ENCODE data around the gene GASK1B.

The GASK1B gene

GRCh38 chr4:158163941-158164767, 8.7 kb downstream of the GASK1B start:
- no peaks in the 10 kb centered on the region for H3K27me3 ChIP-seq (ENCODE audit: control insufficient read depth in 1 of 2, insufficient read depth in 1 of 2, low read length in 2 of 2)
- peak overlapping the region; percentile 40 for H3K9ac ChIP-seq (ENCODE audit: low read length)
- no peak overlapping the region for H2BK5ac ChIP-seq (ENCODE audit: low read depth, low read length, poor library complexity, severe bottlenecking)
- H3K4me1 ChIP-seq (ENCODE audit: control insufficient read depth, insufficient read depth, low read depth, low read length), result peaks cover 2% of the 10 kb centered on the region
- H3K79me1 ChIP-seq (replicated peaks; ENCODE audit: low read length, poor library complexity, severe bottlenecking), result peaks cover 7% of the 10 kb centered on the region
- H3K23ac ChIP-seq (ENCODE audit: low read length in 2 of 2), result no peak overlapping the region
- H3K9me3 ChIP-seq (ENCODE audit: control insufficient read depth, low read length), result no peaks in the 10 kb centered on the region
- H3K18ac ChIP-seq (ENCODE audit: low read depth in 1 of 2, low read length in 2 of 2), result peak overlapping the region in 1 of 2 experiments; percentile 5
- H3K4me2 ChIP-seq (ENCODE audit: low read length, poor library complexity, severe bottlenecking), result no peak overlapping the region
- 64% methylated on average over 8 of the region's 10 CpGs for WGBS
- peak overlapping the region; percentile 15 for H3K27ac ChIP-seq (ENCODE audit: low read length, poor library complexity, severe bottlenecking)
- H3K36me3 ChIP-seq (ENCODE audit: control insufficient read depth in 1 of 2, insufficient read depth in 2 of 2, low read depth in 1 of 2, low read length in 2 of 2), result peaks cover 0 to 20% of the 10 kb centered on the region in 2 experiments
- peak overlapping the region; percentile 62 for H2AK5ac ChIP-seq (ENCODE audit: low read length, severe bottlenecking)
- DNase-seq, result peak; percentile 28
- H3K14ac ChIP-seq (ENCODE audit: low read length in 2 of 2), result no peak overlapping the region
- no peak overlapping the region for H2BK120ac ChIP-seq (ENCODE audit: low read depth, low read length)
- H2BK15ac ChIP-seq (ENCODE audit: low read depth, poor library complexity, severe bottlenecking), result peak overlapping the region; percentile 36
- H4K91ac ChIP-seq (ENCODE audit: low read length), result no peak overlapping the region
- H2BK12ac ChIP-seq (ENCODE audit: low read length in 2 of 2), result no peak overlapping the region
- no peak overlapping the region for H2AFZ ChIP-seq (ENCODE audit: low read depth, low read length)
- H3K4ac ChIP-seq (ENCODE audit: low read depth in 1 of 2, low read length in 2 of 2), result peak overlapping the region in 1 of 2 experiments; percentile 10
- peak overlapping the region in 1 of 2 experiments; percentile 94 for H3K4me3 ChIP-seq (ENCODE audit: insufficient read depth in 1 of 2, low read depth in 1 of 2, low read length in 2 of 2)
- no peak overlapping the region for H4K8ac ChIP-seq (ENCODE audit: low read length)

GRCh38 chr4:158162631-158163030, 10.2 kb downstream of the GASK1B start:
- Histone ChIP-seq H3K18ac (ENCODE audit: low read depth in 1 of 2, low read length in 2 of 2) (peak overlapping the region in 1 of 2 experiments; percentile 80), H3K4ac (ENCODE audit: low read depth in 1 of 2, low read length in 2 of 2) (peak overlapping the region in 1 of 2 experiments; percentile 29), H3K9me3 (ENCODE audit: control insufficient read depth, low read length) (no peaks in the 10 kb centered on the region), H2AK5ac (ENCODE audit: low read length, severe bottlenecking) (peak overlapping the region; percentile 57), H3K4me1 (ENCODE audit: control insufficient read depth, insufficient read depth, low read depth, low read length) (peaks cover 2% of the 10 kb centered on the region), H3K36me3 (ENCODE audit: control insufficient read depth in 1 of 2, insufficient read depth in 2 of 2, low read depth in 1 of 2, low read length in 2 of 2) (peaks cover 0 to 13% of the 10 kb centered on the region in 2 experiments), H3K4me3 (ENCODE audit: insufficient read depth in 1 of 2, low read depth in 1 of 2, low read length in 2 of 2) (no peak overlapping the region), H2BK120ac (ENCODE audit: low read depth, low read length) (no peak overlapping the region), H2BK12ac (ENCODE audit: low read length in 2 of 2) (peak overlapping the region in 1 of 2 experiments; percentile 87), H3K79me1 (replicated peaks; ENCODE audit: low read length, poor library complexity, severe bottlenecking) (peaks cover 4% of the 10 kb centered on the region), H3K27ac (ENCODE audit: low read length, poor library complexity, severe bottlenecking) (peak overlapping the region; percentile 93), H3K4me2 (ENCODE audit: low read length, poor library complexity, severe bottlenecking) (no peak overlapping the region), H2BK5ac (ENCODE audit: low read depth, low read length, poor library complexity, severe bottlenecking) (no peak overlapping the region), H2BK15ac (ENCODE audit: low read depth, poor library complexity, severe bottlenecking) (no peak overlapping the region), H4K91ac (ENCODE audit: low read length) (no peak overlapping the region), H3K9ac (ENCODE audit: low read length) (peak overlapping the region; percentile 58), H3K23ac (ENCODE audit: low read length in 2 of 2) (peak overlapping the region in 1 of 2 experiments; percentile 9), H3K14ac (ENCODE audit: low read length in 2 of 2) (peak overlapping the region in 1 of 2 experiments; percentile 35), H4K8ac (ENCODE audit: low read length) (no peak overlapping the region), H3K27me3 (ENCODE audit: control insufficient read depth in 1 of 2, insufficient read depth in 1 of 2, low read length in 2 of 2) (no peaks in the 10 kb centered on the region), H2AFZ (ENCODE audit: low read depth, low read length) (no peak overlapping the region)
- peak; percentile 66 for DNase-seq
- 93% methylated on average over 4 of the region's 5 CpGs for WGBS

- WGBS, result 1% methylated on average over 6 of the region's 6 CpGs
- Histone ChIP-seq H3K14ac (ENCODE audit: low read length in 2 of 2) (no peak overlapping the region), H4K8ac (ENCODE audit: low read length) (no peak overlapping the region), H3K4me3 (ENCODE audit: insufficient read depth in 1 of 2, low read depth in 1 of 2, low read length in 2 of 2) (peak overlapping the region in 1 of 2 experiments; percentile 25), H3K18ac (ENCODE audit: low read depth in 1 of 2, low read length in 2 of 2) (peak overlapping the region; percentile 12 to 78), H2BK5ac (ENCODE audit: low read depth, low read length, poor library complexity, severe bottlenecking) (peak overlapping the region; percentile 36), H3K9ac (ENCODE audit: low read length) (peak overlapping the region; percentile 76), H2BK12ac (ENCODE audit: low read length in 2 of 2) (no peak overlapping the region), H3K79me1 (replicated peaks; ENCODE audit: low read length, poor library complexity, severe bottlenecking) (peaks cover 4% of the 10 kb centered on the region), H2BK120ac (ENCODE audit: low read depth, low read length) (no peak overlapping the region), H3K4me1 (ENCODE audit: control insufficient read depth, insufficient read depth, low read depth, low read length) (peaks cover 2% of the 10 kb centered on the region), H2BK15ac (ENCODE audit: low read depth, poor library complexity, severe bottlenecking) (no peak overlapping the region), H3K36me3 (ENCODE audit: control insufficient read depth in 1 of 2, insufficient read depth in 2 of 2, low read depth in 1 of 2, low read length in 2 of 2) (peaks cover 0 to 13% of the 10 kb centered on the region in 2 experiments), H3K4ac (ENCODE audit: low read depth in 1 of 2, low read length in 2 of 2) (peak overlapping the region in 1 of 2 experiments; percentile 11), H3K9me3 (ENCODE audit: control insufficient read depth, low read length) (no peaks in the 10 kb centered on the region), H3K4me2 (ENCODE audit: low read length, poor library complexity, severe bottlenecking) (no peak overlapping the region), H3K27me3 (ENCODE audit: control insufficient read depth in 1 of 2, insufficient read depth in 1 of 2, low read length in 2 of 2) (no peaks in the 10 kb centered on the region), H3K23ac (ENCODE audit: low read length in 2 of 2) (no peak overlapping the region), H4K91ac (ENCODE audit: low read length) (no peak overlapping the region), H2AFZ (ENCODE audit: low read depth, low read length) (no peak overlapping the region), H2AK5ac (ENCODE audit: low read length, severe bottlenecking) (peak overlapping the region; percentile 49), H3K27ac (ENCODE audit: low read length, poor library complexity, severe bottlenecking) (peak overlapping the region; percentile 93)
- peak; percentile 93 for DNase-seq
These were observed 11.1 kb downstream of the GASK1B start for GRCh38 chr4:158161551-158162354.

- Histone ChIP-seq H3K9me3 (ENCODE audit: control insufficient read depth, low read length) (no peaks in the 10 kb centered on the region), H3K23ac (ENCODE audit: low read length in 2 of 2) (no peak overlapping the region), H2BK12ac (ENCODE audit: low read length in 2 of 2) (no peak overlapping the region), H4K91ac (ENCODE audit: low read length) (no peak overlapping the region), H3K14ac (ENCODE audit: low read length in 2 of 2) (no peak overlapping the region), H3K27me3 (ENCODE audit: control insufficient read depth in 1 of 2, insufficient read depth in 1 of 2, low read length in 2 of 2) (no peaks in the 10 kb centered on the region), H3K4me3 (ENCODE audit: insufficient read depth in 1 of 2, low read depth in 1 of 2, low read length in 2 of 2) (no peak overlapping the region), H2BK15ac (ENCODE audit: low read depth, poor library complexity, severe bottlenecking) (no peak overlapping the region), H4K8ac (ENCODE audit: low read length) (no peak overlapping the region), H2AK5ac (ENCODE audit: low read length, severe bottlenecking) (peak overlapping the region; percentile 85), H3K4ac (ENCODE audit: low read depth in 1 of 2, low read length in 2 of 2) (peak overlapping the region in 1 of 2 experiments; percentile 47), H2AFZ (ENCODE audit: low read depth, low read length) (no peak overlapping the region), H3K36me3 (ENCODE audit: control insufficient read depth in 1 of 2, insufficient read depth in 2 of 2, low read depth in 1 of 2, low read length in 2 of 2) (peaks cover 0 to 23% of the 10 kb centered on the region in 2 experiments), H3K9ac (ENCODE audit: low read length) (peak overlapping the region; percentile 65), H2BK120ac (ENCODE audit: low read depth, low read length) (no peak overlapping the region), H3K27ac (ENCODE audit: low read length, poor library complexity, severe bottlenecking) (peak overlapping the region; percentile 91), H2BK5ac (ENCODE audit: low read depth, low read length, poor library complexity, severe bottlenecking) (no peak overlapping the region), H3K4me1 (ENCODE audit: control insufficient read depth, insufficient read depth, low read depth, low read length) (peaks cover 2% of the 10 kb centered on the region), H3K18ac (ENCODE audit: low read depth in 1 of 2, low read length in 2 of 2) (no peak overlapping the region), H3K4me2 (ENCODE audit: low read length, poor library complexity, severe bottlenecking) (no peak overlapping the region), H3K79me1 (replicated peaks; ENCODE audit: low read length, poor library complexity, severe bottlenecking) (peaks cover 11% of the 10 kb centered on the region)
- DNase-seq, result no peak
- WGBS, result 97% methylated on average over 3 of the region's 4 CpGs
These were observed 13.1 kb downstream of the GASK1B start for GRCh38 chr4:158159718-158160094.

All from mesenchymal stem cell (in vitro differentiated cells and primary cell).